Hepatocyte (in vitro differentiated cells): ENCODE results near the gene DGKG. TPM values are rescaled to one million over a fixed set of nuclear protein-coding genes. Genes with fewer than 3 reads are reported as not detected.

ENCODE experiments used
- DNase-seq: peaks from one replicate; pipeline ENCODE4 v3.0.0-alpha.2; 2016; ENCODE audit warnings: low spot score
- H2AFZ ChIP-seq: fragments of 200-600 bp; sonication (generic); 2 replicates; pipeline ENCODE4 v1.6.0; 2016; ENCODE audit warnings: antibody characterized with exemption, mild to moderate bottlenecking
- H3K27ac ChIP-seq: fragments of 200-600 bp; sonication (generic); 2 replicates; pipeline ENCODE4 v1.5.1; 2016; ENCODE audit warnings: mild to moderate bottlenecking
- H3K27me3 ChIP-seq: fragments of 200-600 bp; sonication (generic); 2 replicates; pipeline ENCODE4 v1.6.1; 2016
- H3K36me3 ChIP-seq: fragments of 200-600 bp; sonication (generic); replicated peaks from 2 replicates; pipeline ENCODE4 v1.5.1; 2016; ENCODE audit warnings: low read depth; ENCODE audit not compliant: insufficient read depth
- H3K4me1 ChIP-seq: fragments of 200-600 bp; sonication (generic); 2 replicates; pipeline ENCODE4 v1.5.1; 2016; ENCODE audit warnings: mild to moderate bottlenecking, moderate library complexity; ENCODE audit not compliant: insufficient read depth
- H3K4me2 ChIP-seq: fragments of 200-600 bp; sonication (generic); 2 replicates; pipeline ENCODE4 v1.6.0; 2016
- H3K4me3 ChIP-seq: fragments of 200-600 bp; sonication (generic); 2 replicates; pipeline ENCODE4 v1.5.1; 2016; ENCODE audit warnings: mild to moderate bottlenecking
- H3K79me2 ChIP-seq: fragments of 200-600 bp; sonication (generic); 2 replicates; pipeline ENCODE4 v1.6.0; 2017; ENCODE audit warnings: mild to moderate bottlenecking
- H3K9me2 ChIP-seq: fragments of 200-600 bp; sonication (generic); replicated peaks from 2 replicates; pipeline ENCODE4 v1.6.0; 2017; ENCODE audit warnings: mild to moderate bottlenecking; ENCODE audit not compliant: insufficient read depth
- H3K9me3 ChIP-seq: fragments of 200-600 bp; sonication (generic); 2 replicates; pipeline ENCODE4 v1.5.1; 2016; ENCODE audit warnings: low read depth, mild to moderate bottlenecking
- H4K20me1 ChIP-seq: fragments of 200-600 bp; sonication (generic); 2 replicates; pipeline ENCODE4 v1.6.0; 2016; ENCODE audit warnings: mild to moderate bottlenecking; ENCODE audit not compliant: insufficient read depth, poor library complexity, severe bottlenecking
- EZH2 ChIP-seq: fragments of 200-600 bp; sonication (generic); IDR thresholded peaks from 2 replicates; pipeline ENCODE4 v1.6.1; 2016; ENCODE audit warnings: antibody characterized with exemption, mild to moderate bottlenecking, borderline replicate concordance
- EZH2phosphoT487 ChIP-seq: fragments of 200-600 bp; sonication (generic); IDR thresholded peaks from one replicate; pipeline ENCODE4 v1.6.1; 2018; ENCODE audit warnings: antibody characterized with exemption, mild to moderate bottlenecking, low read depth, moderate library complexity; ENCODE audit not compliant: unreplicated experiment, severe bottlenecking
- WGBS: methylation state at CpG from one replicate; pipeline ENCODE4 v1.1.6; 2016; ENCODE audit warnings: low lambda C conversion rate; ENCODE audit errors: missing lambda C conversion rate; 5-methylcytosine and 5-hydroxymethylcytosine counted together
- polyA plus RNA-seq: library from polyadenylated mRNA; unstranded; fragments of >200 nt; fragmentation: Nextera tagmentation; extraction: Ambion mirVana; gene quantifications from 2 replicates; pipeline ENCODE4 v1.2.1, GENCODE V29; 2016
- total RNA-seq: library from RNA; depleted of rRNA; stranded (reverse); fragments of >200 nt; gene quantifications from 2 replicates; pipeline ENCODE4 v1.2.3, GENCODE V29; 2014
- TF ChIP-seq, protein P1 (sequence below): fragments of 200-600 bp; sonication (generic); IDR thresholded peaks from 2 replicates; pipeline ENCODE4 v1.5.1; 2016; ENCODE audit warnings: antibody characterized with exemption, mild to moderate bottlenecking; ENCODE audit not compliant: poor library complexity

DGKG gene
- total and polyA plus RNA-seq, 2 experiments from 2014 or later, result not detected

DNA sequence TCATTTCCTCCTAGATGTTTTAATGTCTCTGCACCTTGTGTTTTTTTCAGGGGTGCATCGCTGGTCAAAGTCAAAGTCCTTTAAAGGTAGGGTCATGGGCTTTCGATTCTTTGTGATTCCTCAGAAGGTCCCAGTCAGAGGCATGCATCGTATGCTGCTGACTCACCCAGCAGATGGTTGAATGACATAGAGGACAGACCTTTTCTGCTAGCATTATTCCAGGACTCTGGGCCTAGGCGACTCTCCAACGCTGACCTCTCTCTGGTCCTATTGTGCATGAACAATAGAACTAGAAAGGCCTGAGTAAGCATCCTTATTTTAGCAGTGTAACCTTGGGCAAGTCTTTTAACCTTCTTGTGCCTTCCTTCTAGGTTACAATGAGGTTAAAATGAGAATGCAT is 75.9 kb downstream of the DGKG start:
- Histone ChIP-seq H3K4me3 (no peak overlapping the region), H3K27me3 (no peaks in the 10 kb centered on the region), H3K27ac (no peak overlapping the region), H3K79me2 (no peaks in the 10 kb centered on the region), H3K4me1 (no peaks in the 10 kb centered on the region), H4K20me1 (no peaks in the 10 kb centered on the region), H3K36me3 (no peaks in the 10 kb centered on the region), H3K9me2 (no peaks in the 10 kb centered on the region), H3K4me2 (no peak overlapping the region), H2AFZ (no peak overlapping the region), H3K9me3 (no peaks in the 10 kb centered on the region)
- no peak for DNase-seq
- TF ChIP-seq EZH2phosphoT487 (no peak), EZH2 (no peak)
- TF ChIP-seq, protein P1, sequence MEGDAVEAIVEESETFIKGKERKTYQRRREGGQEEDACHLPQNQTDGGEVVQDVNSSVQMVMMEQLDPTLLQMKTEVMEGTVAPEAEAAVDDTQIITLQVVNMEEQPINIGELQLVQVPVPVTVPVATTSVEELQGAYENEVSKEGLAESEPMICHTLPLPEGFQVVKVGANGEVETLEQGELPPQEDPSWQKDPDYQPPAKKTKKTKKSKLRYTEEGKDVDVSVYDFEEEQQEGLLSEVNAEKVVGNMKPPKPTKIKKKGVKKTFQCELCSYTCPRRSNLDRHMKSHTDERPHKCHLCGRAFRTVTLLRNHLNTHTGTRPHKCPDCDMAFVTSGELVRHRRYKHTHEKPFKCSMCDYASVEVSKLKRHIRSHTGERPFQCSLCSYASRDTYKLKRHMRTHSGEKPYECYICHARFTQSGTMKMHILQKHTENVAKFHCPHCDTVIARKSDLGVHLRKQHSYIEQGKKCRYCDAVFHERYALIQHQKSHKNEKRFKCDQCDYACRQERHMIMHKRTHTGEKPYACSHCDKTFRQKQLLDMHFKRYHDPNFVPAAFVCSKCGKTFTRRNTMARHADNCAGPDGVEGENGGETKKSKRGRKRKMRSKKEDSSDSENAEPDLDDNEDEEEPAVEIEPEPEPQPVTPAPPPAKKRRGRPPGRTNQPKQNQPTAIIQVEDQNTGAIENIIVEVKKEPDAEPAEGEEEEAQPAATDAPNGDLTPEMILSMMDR, result no peak
- WGBS, result 91% methylated on average over 5 of the region's 5 CpGs

DNA sequence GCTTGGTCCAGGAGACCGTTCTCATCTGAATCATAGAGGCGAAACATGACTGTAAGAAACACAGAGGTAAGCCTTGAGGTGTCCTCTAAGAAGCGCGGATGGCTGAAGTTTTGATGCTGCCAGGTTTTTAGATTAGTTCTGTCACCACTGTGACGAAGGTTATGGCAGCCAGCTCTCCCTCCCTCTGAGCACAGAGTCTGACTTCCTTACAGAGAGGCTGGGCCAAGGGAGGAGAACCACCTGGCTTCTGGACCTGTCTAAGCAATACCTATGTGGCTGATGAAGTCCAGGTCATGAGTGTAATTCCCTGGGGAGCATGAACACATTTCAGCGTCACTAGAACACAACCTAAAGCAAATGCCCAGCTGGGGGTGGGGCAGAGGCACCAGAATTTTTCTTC is 77.4 kb downstream of the DGKG start:
- Histone ChIP-seq H3K9me2 (no peaks in the 10 kb centered on the region), H2AFZ (no peak overlapping the region), H3K4me2 (no peak overlapping the region), H3K36me3 (no peaks in the 10 kb centered on the region), H3K4me3 (no peak overlapping the region), H3K4me1 (no peaks in the 10 kb centered on the region), H3K27ac (no peak overlapping the region), H4K20me1 (no peaks in the 10 kb centered on the region), H3K79me2 (no peaks in the 10 kb centered on the region), H3K27me3 (no peaks in the 10 kb centered on the region), H3K9me3 (no peaks in the 10 kb centered on the region)
- no peak for DNase-seq
- WGBS, result 89% methylated on average over 6 of the region's 6 CpGs
- TF ChIP-seq EZH2 (no peak), EZH2phosphoT487 (no peak)
- TF ChIP-seq, protein P1, result no peak

DNA sequence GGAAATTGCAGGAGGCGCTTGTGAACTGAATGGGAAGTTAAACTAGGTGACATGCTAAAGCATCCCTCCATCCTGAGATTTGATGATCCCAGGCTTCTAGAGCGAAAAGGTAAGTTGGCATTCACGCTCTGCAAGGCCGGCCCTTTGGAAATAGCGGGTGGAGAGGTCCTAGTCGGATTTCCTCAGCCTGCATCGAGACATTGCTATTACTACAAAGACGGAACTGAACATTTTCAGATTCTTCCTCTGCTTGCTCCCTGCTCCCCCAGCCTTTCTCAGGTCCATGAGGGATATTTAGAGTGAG is 77.7 kb downstream of the DGKG start:
- Histone ChIP-seq H3K9me2 (no peaks in the 10 kb centered on the region), H4K20me1 (no peaks in the 10 kb centered on the region)
- TF ChIP-seq EZH2 (no peak), EZH2phosphoT487 (no peak)
- TF ChIP-seq, protein P1, result no peak

DNA sequence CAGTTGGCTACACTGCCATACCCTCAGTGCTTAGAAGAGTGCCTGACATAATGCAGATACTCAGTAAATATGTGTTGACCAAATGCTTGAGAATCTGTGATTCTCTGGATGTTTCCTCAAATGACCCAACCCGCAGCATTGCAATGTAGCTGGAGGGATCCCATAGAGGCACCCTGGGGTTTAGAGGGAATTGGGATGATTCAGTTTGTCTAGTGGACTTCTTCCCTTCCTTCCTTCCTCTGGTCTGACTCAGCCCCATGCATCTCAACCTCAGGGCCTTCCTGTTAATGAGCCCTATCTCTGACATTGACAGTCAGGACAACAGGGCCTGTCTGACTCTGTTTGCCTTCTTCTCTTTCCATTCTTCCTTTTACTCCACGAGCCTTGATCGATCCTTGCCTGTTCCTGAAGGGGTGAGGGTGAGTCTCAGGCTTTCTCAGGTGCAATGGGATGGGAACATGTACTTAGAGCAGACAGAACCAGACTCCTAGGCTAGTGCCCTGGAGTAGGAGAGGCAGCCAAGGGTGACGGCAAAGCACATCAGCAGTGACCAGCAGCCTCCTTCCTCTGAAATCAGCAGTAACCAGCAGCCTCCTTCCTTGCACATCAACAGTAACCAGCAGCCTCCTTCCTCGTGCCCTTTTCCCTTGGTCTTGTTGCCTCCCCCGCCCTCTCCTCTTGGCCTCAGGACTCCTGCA is 78.2 kb downstream of the DGKG start:
- WGBS, result 82% methylated on average over 6 of the region's 6 CpGs
- Histone ChIP-seq H2AFZ (no peak overlapping the region), H3K27me3 (no peaks in the 10 kb centered on the region), H3K4me1 (no peaks in the 10 kb centered on the region), H3K36me3 (no peaks in the 10 kb centered on the region), H3K9me2 (no peaks in the 10 kb centered on the region), H3K9me3 (no peaks in the 10 kb centered on the region), H3K27ac (no peak overlapping the region), H3K79me2 (no peaks in the 10 kb centered on the region), H4K20me1 (no peaks in the 10 kb centered on the region), H3K4me3 (no peak overlapping the region), H3K4me2 (no peak overlapping the region)
- no peak for DNase-seq
- TF ChIP-seq EZH2 (no peak), EZH2phosphoT487 (no peak)
- TF ChIP-seq, protein P1, result no peak

More for the DNA sequence above, 77.7 kb downstream of the DGKG start:
- no peak overlapping the region for H3K4me2 ChIP-seq
- no peaks in the 10 kb centered on the region for H3K79me2 ChIP-seq
- no peaks in the 10 kb centered on the region for H3K36me3 ChIP-seq
- H3K4me3 ChIP-seq, result no peak overlapping the region
- WGBS, result 94% methylated on average over 8 of the region's 8 CpGs
- H3K4me1 ChIP-seq, result no peaks in the 10 kb centered on the region
- no peak overlapping the region for H2AFZ ChIP-seq
- H3K27me3 ChIP-seq, result no peaks in the 10 kb centered on the region
- no peaks in the 10 kb centered on the region for H3K9me3 ChIP-seq
- DNase-seq, result no peak
- H3K27ac ChIP-seq, result no peak overlapping the region
